HG02763 (cell line): Measurements from ENCODE around the gene ZNRF3.
"Not testable (repeated sequence)": the region's sequence is repeated elsewhere in the genome, so short reads cannot be mapped to it uniquely, and the experiment has no call there.

Experiments
- ATAC-seq: cut with Tn5 transposase; IDR thresholded peaks from one replicate; pipeline ENCODE4 v1.9.1; 2021; ENCODE audit warnings: mild to moderate bottlenecking, moderate library complexity; ENCODE audit not compliant: unreplicated experiment

Gene ZNRF3

GRCh38 chr22:29003975-29004646 is 120.7 kb downstream of the ZNRF3 start:
- ATAC-seq: no peak

- no peak for ATAC-seq
Observed at GRCh38 chr22:29004647-29005371, 121.4 kb downstream of the ZNRF3 start.

- not testable (repeated sequence) for ATAC-seq
Observed at GRCh38 chr22:29005754-29006153, 122.4 kb downstream of the ZNRF3 start.

GRCh38 chr22:29006346-29006745 is 123.0 kb downstream of the ZNRF3 start:
- ATAC-seq: no peak

GRCh38 chr22:29009148-29009547 is 125.8 kb downstream of the ZNRF3 start:
- ATAC-seq: no peak

- no peak for ATAC-seq
Observed at GRCh38 chr22:29011240-29012100, 128.1 kb downstream of the ZNRF3 start.

- no peak for ATAC-seq
Observed at GRCh38 chr22:29012101-29012433, 128.7 kb downstream of the ZNRF3 start.

GRCh38 chr22:29012952-29013351 is 129.6 kb downstream of the ZNRF3 start:
- no peak for ATAC-seq

GRCh38 chr22:29014293-29014692 is 130.9 kb downstream of the ZNRF3 start:
- no peak for ATAC-seq

GRCh38 chr22:29014773-29015172 is 131.4 kb downstream of the ZNRF3 start:
- no peak for ATAC-seq

- ATAC-seq: no peak
Observed at GRCh38 chr22:29016067-29016938, 132.9 kb downstream of the ZNRF3 start.

GRCh38 chr22:29018293-29019189 is 135.2 kb downstream of the ZNRF3 start:
- no peak for ATAC-seq

GRCh38 chr22:29022101-29022817 is 138.9 kb downstream of the ZNRF3 start:
- ATAC-seq: no peak

GRCh38 chr22:29023172-29023796 is 139.9 kb downstream of the ZNRF3 start:
- no peak for ATAC-seq

GRCh38 chr22:29026579-29026978 is 143.2 kb downstream of the ZNRF3 start:
- no peak for ATAC-seq

- no peak for ATAC-seq
Observed at GRCh38 chr22:29028468-29028867, 145.1 kb downstream of the ZNRF3 start.

GRCh38 chr22:29029202-29030000 is 146.0 kb downstream of the ZNRF3 start:
- no peak for ATAC-seq
